ENCODE results near the gene MORN1. TPM values are rescaled to one million over a fixed set of nuclear protein-coding genes. Genes with fewer than 3 reads are reported as not detected.

MORN1 gene
- total and polyA plus RNA-seq, 12 donors = 1.2 to 7.6 (median 5.2) TPM

DNA sequence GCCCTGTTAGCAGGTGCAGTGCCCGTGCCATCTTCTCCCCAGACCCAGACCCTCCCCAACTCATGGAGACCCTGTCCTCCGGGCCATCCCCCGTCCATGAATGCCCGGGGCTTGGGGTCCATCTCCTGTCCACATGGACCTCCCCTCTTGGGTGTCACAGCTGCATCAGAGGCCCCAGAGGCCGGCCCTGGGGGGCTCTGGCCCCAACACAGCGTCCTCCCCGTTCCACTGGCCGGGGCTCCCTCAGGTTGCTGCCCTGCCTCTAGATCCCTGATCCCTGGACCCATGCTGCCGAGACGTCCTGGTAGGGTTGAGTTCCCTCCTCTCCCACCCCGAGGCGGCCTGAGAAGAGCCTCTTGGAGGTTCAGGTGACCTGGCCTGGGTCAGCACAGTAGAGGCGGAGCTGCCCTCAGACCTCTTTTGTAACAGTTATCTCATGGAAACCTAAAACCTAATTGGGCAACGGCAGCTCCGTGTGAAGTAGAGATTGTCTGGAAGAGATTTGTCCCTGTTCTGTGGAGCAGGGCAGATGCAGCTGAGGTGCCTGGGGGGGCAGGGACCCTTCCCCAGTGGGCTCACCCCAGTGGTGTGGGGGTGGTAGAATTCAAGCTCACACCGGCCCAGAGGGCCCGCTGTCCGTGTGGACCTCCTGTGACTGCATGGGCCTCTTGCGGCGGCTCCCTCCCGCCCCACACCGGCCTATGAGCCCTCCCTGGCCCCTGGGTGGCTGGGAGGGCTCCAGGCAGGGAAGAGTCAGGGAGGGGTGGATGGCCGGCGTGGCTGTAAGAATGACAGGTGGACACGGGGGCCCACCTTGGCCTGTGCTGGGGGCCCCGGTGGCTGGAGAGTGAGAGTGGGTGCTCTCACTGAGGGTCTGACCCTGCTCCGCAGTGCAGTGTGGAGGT, 107.1 kb downstream of the MORN1 start:
- Histone ChIP-seq H3K27me3 (no peaks in the 10 kb centered on the region), H3K4me3 (no peak overlapping the region), H3K4me1 (peaks cover 19 to 69% (median 44%) of the 10 kb centered on the region in 9 donors), H3K36me3 (peaks cover 0 to 12% (median 0%) of the 10 kb centered on the region in 9 donors), H3K27ac (peak overlapping the region in 2 of 10 donors; percentile 3 to 14), H3K9me3 (no peaks in the 10 kb centered on the region)
- WGBS, 2 donors = 77 to 81% methylated on average over 27 of the region's 27 CpGs
- intact Hi-C loops (cut with DNase I) = no loop called here
- ATAC-seq (peak in 3 of 8 donors; percentile 8 to 28 (median 23)), DNase-seq (no peak)
- TF ChIP-seq, protein P1, sequence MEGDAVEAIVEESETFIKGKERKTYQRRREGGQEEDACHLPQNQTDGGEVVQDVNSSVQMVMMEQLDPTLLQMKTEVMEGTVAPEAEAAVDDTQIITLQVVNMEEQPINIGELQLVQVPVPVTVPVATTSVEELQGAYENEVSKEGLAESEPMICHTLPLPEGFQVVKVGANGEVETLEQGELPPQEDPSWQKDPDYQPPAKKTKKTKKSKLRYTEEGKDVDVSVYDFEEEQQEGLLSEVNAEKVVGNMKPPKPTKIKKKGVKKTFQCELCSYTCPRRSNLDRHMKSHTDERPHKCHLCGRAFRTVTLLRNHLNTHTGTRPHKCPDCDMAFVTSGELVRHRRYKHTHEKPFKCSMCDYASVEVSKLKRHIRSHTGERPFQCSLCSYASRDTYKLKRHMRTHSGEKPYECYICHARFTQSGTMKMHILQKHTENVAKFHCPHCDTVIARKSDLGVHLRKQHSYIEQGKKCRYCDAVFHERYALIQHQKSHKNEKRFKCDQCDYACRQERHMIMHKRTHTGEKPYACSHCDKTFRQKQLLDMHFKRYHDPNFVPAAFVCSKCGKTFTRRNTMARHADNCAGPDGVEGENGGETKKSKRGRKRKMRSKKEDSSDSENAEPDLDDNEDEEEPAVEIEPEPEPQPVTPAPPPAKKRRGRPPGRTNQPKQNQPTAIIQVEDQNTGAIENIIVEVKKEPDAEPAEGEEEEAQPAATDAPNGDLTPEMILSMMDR (IDR thresholded peaks at IDR 0.05) = no peak

DNA sequence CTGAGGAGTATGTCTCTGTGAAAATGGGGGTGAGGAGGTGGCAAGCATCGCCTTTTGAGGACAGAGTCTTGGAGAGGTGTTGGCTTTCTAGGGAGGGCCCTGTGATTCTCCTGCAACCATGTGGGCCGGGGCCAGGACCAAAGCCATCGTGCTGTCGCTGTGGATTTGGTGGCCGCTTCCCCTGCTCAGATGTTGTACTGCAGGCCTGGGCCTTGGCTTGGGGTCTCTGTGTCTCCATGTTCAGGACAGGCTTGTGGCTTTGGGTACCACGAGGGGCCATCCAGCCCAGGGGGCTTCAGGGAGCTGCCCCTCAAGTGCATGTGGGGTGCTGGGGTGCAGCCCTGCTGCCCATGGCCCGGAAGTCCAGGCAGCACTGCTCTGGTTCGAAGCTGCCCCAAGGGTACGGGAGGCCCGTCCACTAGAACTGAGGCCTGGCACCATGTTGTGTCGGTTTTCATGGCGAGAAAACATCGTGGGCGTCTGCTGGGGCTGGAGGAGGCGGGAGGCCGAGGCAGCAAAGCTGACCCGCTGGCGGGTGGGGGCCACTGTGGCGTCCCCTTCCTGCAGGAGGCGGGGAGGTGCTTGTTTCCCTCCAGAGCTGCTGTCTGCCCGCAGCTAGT, 107.9 kb downstream of the MORN1 start:
- DNase-seq (no peak), ATAC-seq (no peak)
- no peak overlapping the region for H3K4me3 ChIP-seq
- peak overlapping the region in 1 of 10 donors; percentile 14 for H3K27ac ChIP-seq
- TF ChIP-seq, protein P1 (IDR thresholded peaks at IDR 0.05) = no peak
- H3K27me3 ChIP-seq = no peaks in the 10 kb centered on the region
- intact Hi-C loops (cut with DNase I) = no loop called here
- WGBS, 2 donors = 86 to 92% methylated on average over 21 of the region's 21 CpGs
- peaks cover 0 to 12% (median 0%) of the 10 kb centered on the region in 9 donors for H3K36me3 ChIP-seq
- peaks cover 23 to 69% (median 44%) of the 10 kb centered on the region in 9 donors for H3K4me1 ChIP-seq
- no peaks in the 10 kb centered on the region for H3K9me3 ChIP-seq

DNA sequence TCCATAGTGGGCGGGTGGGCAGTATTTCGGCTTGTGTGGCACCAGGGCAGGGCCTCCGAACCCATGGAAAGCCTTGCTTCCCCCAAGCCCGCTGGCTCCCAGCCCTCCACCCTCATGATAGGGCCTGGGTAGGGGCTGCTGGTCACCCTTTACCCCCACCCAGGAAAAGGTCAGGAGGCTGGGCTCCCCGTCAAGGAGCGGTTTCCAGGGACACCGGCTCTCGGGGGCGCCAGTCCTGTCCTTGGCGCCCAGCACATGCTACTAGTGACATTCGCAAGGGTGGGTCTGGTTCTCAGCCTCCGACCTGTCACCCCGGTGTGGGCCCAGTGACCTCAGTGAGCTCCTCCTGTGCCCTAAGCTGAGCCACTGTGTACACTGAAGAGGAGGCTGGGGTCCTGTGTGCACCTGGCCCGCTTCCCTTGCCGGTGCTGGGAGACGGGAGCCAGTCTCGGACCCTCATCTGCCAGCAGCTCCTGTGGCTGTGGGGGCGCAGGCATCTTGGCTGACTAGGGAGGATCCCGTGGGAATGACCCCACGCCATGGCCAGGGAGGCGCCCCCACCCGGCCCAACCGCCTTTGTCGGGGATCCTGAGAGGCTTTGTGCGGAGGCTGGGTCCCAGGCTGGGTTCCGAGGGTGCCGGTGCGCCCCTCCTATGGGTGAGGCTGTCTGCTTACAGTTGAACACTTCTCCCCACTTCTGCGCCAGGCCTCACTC, 108.6 kb downstream of the MORN1 start:
- WGBS, 2 donors = 92% methylated on average over 29 of the region's 29 CpGs
- H3K4me3 ChIP-seq = no peak overlapping the region
- H3K27ac ChIP-seq = no peak overlapping the region
- DNase-seq (peak in 1 of 2 donors; percentile 14), ATAC-seq (no peak)
- peaks cover 25 to 69% (median 49%) of the 10 kb centered on the region in 9 donors for H3K4me1 ChIP-seq
- intact Hi-C loops (cut with DNase I) = no loop called here
- TF ChIP-seq, protein P1 (IDR thresholded peaks at IDR 0.05) = no peak
- H3K9me3 ChIP-seq = no peaks in the 10 kb centered on the region
- no peaks in the 10 kb centered on the region for H3K27me3 ChIP-seq
- peaks cover 0 to 14% (median 0%) of the 10 kb centered on the region in 9 donors for H3K36me3 ChIP-seq

DNA sequence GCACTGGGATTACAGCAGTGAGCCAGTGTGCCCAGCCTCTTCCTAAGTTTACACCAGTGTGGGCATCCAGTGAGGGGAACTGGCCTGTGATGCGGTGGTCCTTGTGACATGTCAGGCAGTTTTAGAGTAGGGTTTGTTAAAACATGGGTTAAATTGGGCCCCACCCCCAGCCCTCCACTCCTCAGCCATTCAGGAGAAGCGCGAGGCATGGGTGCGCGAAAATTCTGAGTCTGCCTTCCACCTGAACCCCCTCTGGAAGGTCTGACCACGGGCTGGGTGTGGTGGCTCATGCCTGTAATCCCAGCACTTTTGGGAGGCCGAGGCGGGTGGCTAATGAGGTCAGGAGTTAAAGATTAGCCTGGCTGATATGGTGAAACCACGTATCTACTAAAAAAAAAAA, 111.5 kb downstream of the MORN1 start:
- Histone ChIP-seq H3K4me1 (peaks cover 39 to 78% (median 70%) of the 10 kb centered on the region in 9 donors), H3K36me3 (peaks cover 0 to 15% (median 0%) of the 10 kb centered on the region in 9 donors), H3K4me3 (no peak overlapping the region), H3K27ac (peak overlapping the region in 9 of 10 donors; percentile 35 to 86 (median 78)), H3K27me3 (no peaks in the 10 kb centered on the region), H3K9me3 (no peaks in the 10 kb centered on the region)
- no peak for DNase-seq
- intact Hi-C loops (cut with DNase I) = loop anchor here in 2 of 10 donors (5.0 kb wide), 1 partner anchor 48 kb away; no protein-coding TSS in a partner anchor
- 65 to 67% methylated on average over 9 of the region's 9 CpGs for WGBS, 2 donors
- ATAC-seq = no peak
- TF ChIP-seq, protein P1 (IDR thresholded peaks at IDR 0.05) = no peak
